AG04450 (cell line): ENCODE data around the gene TRIM40. TPM values are rescaled to one million over a fixed set of nuclear protein-coding genes. Genes with fewer than 3 reads are reported as not detected.
A peak's percentile ranks its signal among the peaks of the same experiment; 100 is the strongest.

Experiments
- CTCF ChIA-PET: fragments of 300-600, 350-600 bp; formaldehyde crosslinking; extraction: SDS; loops from one replicate; lab custom pipeline; 2022; ENCODE audit warnings: antibody characterized with exemption, inconsistent platforms; lab: Charles Lee
- POLR2A ChIA-PET: fragments of 350-600 bp; formaldehyde crosslinking; extraction: SDS; loops from one replicate; lab custom pipeline; 2021; ENCODE audit warnings: antibody characterized with exemption, inconsistent platforms; lab: Yijun Ruan, JAX
- DNase-seq: peaks from one replicate; pipeline ENCODE4 v3.0.0-alpha.2; 2011; ENCODE audit warnings: low read depth, low spot score
- H3K27ac ChIP-seq: one replicate; pipeline ENCODE4 v1.5.1; 2012; ENCODE audit warnings: low read depth, low read length, control low read depth
- H3K27me3 ChIP-seq: one replicate; pipeline ENCODE4 v1.6.0; 2012; ENCODE audit warnings: low read length; ENCODE audit not compliant: control insufficient read depth, insufficient read depth
- H3K4me3 ChIP-seq: 2 replicates; pipeline ENCODE4 v1.5.1; 2011; ENCODE audit warnings: mild to moderate bottlenecking, low read depth, low read length, control low read depth
- H3K9me3 ChIP-seq: 2 replicates; pipeline ENCODE4 v1.5.1; 2012; ENCODE audit warnings: low read length; ENCODE audit not compliant: control insufficient read depth, insufficient read depth
- polyA plus RNA-seq: library from polyadenylated mRNA; depleted of rRNA; stranded (reverse); fragments of >200 nt; gene quantifications from 2 replicates; pipeline ENCODE4 v1.2.3, GENCODE V29; 2011
- TF ChIP-seq, protein P1 (sequence below): IDR thresholded peaks from 2 replicates; pipeline ENCODE4 v1.5.1; 2011; ENCODE audit warnings: low read depth, low read length, control low read depth, inconsistent platforms

Gene TRIM40
- polyA plus RNA-seq, 1 experiment: not detected

DNA sequence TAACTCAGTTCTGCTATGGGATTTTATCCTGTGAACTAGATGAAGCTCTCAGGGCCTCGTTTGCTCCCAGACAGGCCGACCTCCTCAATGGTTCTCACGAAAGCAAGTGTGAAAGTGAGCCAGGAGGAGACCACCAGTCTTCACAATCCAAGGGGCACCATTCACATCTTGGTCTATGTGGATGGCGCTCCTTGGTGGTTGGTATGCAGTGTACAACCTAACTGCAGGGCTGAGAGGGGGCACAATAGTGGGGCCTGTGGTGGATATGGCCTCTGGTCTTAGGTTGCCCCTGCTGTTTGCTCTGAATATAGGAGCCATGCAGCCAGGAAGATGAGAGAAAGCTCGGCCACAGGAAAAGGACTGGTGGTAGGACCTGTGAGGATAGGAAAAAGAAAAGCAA, 52.6 kb downstream of the TRIM40 start:
- CTCF ChIA-PET: interaction anchor here (0.8 kb wide), 1 partner anchor 58 kb away, joined by 3 read pairs; no protein-coding TSS in a partner anchor
- no peak overlapping the region for H3K4me3 ChIP-seq
- H3K27ac ChIP-seq: no peak overlapping the region
- DNase-seq: no peak
- POLR2A ChIA-PET: no interaction called here
- TF ChIP-seq, protein P1, sequence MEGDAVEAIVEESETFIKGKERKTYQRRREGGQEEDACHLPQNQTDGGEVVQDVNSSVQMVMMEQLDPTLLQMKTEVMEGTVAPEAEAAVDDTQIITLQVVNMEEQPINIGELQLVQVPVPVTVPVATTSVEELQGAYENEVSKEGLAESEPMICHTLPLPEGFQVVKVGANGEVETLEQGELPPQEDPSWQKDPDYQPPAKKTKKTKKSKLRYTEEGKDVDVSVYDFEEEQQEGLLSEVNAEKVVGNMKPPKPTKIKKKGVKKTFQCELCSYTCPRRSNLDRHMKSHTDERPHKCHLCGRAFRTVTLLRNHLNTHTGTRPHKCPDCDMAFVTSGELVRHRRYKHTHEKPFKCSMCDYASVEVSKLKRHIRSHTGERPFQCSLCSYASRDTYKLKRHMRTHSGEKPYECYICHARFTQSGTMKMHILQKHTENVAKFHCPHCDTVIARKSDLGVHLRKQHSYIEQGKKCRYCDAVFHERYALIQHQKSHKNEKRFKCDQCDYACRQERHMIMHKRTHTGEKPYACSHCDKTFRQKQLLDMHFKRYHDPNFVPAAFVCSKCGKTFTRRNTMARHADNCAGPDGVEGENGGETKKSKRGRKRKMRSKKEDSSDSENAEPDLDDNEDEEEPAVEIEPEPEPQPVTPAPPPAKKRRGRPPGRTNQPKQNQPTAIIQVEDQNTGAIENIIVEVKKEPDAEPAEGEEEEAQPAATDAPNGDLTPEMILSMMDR: no peak
- H3K27me3 ChIP-seq: no peaks in the 10 kb centered on the region
- H3K9me3 ChIP-seq: no peaks in the 10 kb centered on the region

DNA sequence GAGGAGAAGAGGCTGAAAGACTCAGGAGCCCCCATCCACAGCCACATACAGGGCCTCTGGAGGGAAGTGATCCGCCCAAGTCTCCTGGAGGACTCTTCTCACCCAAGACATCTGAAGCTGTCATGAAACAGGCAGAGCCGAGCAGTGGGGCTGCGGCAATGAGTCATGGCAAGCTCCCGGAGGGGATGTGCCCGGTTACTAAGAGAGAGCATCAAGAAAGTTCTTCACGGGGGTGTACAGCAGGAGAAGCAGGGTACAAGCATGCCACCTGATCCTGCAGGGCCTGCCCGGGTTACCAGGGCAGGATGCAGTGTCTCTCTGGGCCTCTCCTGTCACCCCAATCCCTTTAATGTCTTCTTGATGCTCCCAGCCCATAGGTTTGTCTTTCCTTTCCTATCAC, 56.1 kb downstream of the TRIM40 start:
- H3K4me3 ChIP-seq: no peak overlapping the region

DNA sequence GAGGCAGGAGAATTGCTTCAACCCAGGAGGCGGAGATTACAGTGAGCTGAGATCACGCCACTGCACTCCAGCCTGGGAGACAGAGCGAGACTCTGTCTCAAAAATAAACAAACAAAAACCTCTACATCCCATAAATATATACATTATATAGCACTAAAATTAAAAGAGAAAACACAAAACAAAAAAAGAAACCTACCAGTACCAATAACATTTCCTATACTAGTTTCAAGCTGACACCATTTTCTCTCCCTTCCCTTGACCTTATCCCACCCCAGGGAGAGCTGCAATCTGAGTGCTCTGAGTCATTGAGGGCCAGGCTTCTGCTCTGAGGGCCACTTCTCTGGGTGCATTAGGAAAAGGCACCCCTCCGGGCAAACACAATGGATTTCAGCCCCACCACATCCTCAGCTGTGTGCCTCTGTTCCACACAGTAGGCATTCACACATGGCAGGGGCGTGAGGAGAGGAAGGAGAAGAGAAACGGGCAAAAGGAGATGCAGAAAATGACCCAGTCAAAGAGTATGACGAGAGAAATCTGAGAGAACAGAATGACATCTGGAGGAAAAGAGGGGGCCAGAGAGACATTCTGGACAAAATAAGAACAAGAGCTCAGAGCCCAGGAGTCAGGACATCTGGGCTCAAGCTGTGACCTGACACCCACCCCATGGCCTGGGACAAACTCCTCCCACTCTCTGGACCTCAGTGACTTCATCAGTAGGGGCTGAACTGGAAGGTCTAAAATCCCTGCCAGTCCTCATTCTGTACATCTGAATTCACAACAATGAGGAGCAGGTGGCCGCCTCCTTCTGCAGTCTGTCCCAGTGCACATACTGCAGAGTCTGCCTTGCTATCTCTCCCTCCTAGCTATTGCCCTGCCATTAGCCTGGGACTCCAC, 59.1 kb downstream of the TRIM40 start:
- TF ChIP-seq, protein P1: no peak
- POLR2A ChIA-PET: no interaction called here
- no peaks in the 10 kb centered on the region for H3K27me3 ChIP-seq
- no peak overlapping the region for H3K4me3 ChIP-seq
- DNase-seq: no peak
- H3K27ac ChIP-seq: peak overlapping the region; percentile 11
- H3K9me3 ChIP-seq: no peaks in the 10 kb centered on the region
- CTCF ChIA-PET: interaction anchor here (1.5 kb wide), 2 partner anchors 92 to 545 kb away, joined by 3 to 8 read pairs; no protein-coding TSS in a partner anchor

More for the DNA sequence above, 56.1 kb downstream of the TRIM40 start:
- Histone ChIP-seq H3K27ac (no peak overlapping the region), H3K9me3 (no peaks in the 10 kb centered on the region), H3K27me3 (no peaks in the 10 kb centered on the region)
- ChIA-PET POLR2A (no interaction called here), CTCF (no interaction called here)
- TF ChIP-seq, protein P1: no peak
- DNase-seq: no peak

DNA sequence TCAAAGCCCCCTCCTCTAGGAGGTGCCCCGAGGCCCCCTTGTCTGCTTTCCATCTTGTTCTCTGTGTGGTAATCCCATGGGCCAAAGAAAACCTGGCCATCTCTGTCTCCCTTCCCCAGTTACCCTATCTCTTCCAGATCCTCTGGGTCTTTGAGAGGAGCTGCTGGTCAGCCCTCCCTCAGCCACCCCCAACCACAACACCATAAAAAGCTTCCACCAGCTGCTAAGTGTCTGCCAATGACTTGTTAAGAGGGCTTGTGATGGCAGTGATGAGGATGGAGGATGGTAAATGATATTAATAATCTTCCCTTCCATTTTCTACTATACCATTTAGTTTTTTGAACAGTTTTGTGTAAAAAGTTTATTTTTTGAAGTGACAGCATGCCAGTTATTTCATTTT, 60.0 kb downstream of the TRIM40 start:
- CTCF ChIA-PET: interaction anchor here (1.5 kb wide), 1 partner anchor 546 kb away, joined by 3 read pairs; no protein-coding TSS in a partner anchor
- Histone ChIP-seq H3K4me3 (no peak overlapping the region), H3K27ac (no peak overlapping the region), H3K27me3 (no peaks in the 10 kb centered on the region), H3K9me3 (no peaks in the 10 kb centered on the region)
- TF ChIP-seq, protein P1: no peak
- POLR2A ChIA-PET: no interaction called here
- no peak for DNase-seq

DNA sequence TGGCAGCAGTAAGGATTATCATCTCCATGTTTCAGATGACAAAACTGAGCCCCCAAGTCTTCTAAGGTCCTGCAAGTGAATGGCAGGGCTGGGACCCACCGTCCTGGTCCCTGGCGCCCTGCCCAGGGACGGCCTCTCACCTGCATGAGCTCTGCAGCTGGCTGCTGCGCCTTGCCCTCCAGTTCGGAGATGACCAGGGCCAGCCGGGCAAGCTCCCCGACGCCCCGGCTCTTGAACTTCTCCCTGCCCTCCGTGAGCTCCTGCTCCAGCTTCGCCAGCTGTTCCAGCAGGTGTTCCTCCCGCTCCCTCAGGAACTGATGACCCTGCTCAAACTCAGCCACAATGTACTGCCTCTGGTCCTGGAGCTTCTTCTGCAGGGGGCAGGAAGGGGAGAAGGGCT, 60.4 kb downstream of the TRIM40 start:
- no peaks in the 10 kb centered on the region for H3K9me3 ChIP-seq
- H3K27ac ChIP-seq: no peak overlapping the region
- TF ChIP-seq, protein P1: no peak
- ChIA-PET POLR2A (no interaction called here), CTCF (interaction anchor here (1.5 kb wide), 2 partner anchors 22 to 546 kb away, joined by 3 to 5 read pairs; no protein-coding TSS in a partner anchor)
- H3K4me3 ChIP-seq: no peak overlapping the region
- no peak for DNase-seq
- no peaks in the 10 kb centered on the region for H3K27me3 ChIP-seq
